ENCODE measurements around the gene KCTD17.

Gene KCTD17

GRCh38 chr22:37103656-37104452 is 52.3 kb downstream of the KCTD17 start:
- no peak for DNase-seq (ENCODE audit: low read depth)

- DNase-seq (ENCODE audit: low read depth) = no peak
These were observed 53.6 kb downstream of the KCTD17 start for GRCh38 chr22:37105154-37105553.

DNA sequence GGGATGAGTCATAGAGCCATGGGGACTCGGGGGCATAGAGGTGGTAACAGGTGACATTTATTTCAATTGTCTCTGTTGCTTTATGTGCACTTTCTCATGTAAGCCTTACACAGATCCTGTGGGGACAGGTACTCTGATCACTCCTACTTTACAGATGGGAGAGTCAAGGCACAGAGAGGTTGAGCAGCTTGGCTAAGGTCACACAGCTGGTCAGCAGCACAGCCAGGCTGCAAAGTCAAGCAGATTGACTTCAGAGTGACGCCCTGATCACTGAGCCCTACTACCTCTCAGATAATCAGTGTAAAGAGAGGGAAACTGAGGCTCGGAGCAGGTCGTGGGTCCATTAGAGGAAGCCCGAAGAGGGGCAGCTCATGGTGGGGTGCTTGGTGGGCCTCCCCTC is 54.4 kb downstream of the KCTD17 start:
- DNase-seq (ENCODE audit: low read depth) = no peak

- no peak for DNase-seq (ENCODE audit: low read depth)
These were observed 56.5 kb downstream of the KCTD17 start for GRCh38 chr22:37107816-37108621.

- DNase-seq (ENCODE audit: low read depth) = no peak
These were observed 57.8 kb downstream of the KCTD17 start, which contains the start of gene TMPRSS6 for GRCh38 chr22:37109242-37109917. Gene TMPRSS6, minus strand, starts transcription at chr22:37109713. Its CDS starts 6,296 bp downstream, at chr22:37103417.

GRCh38 chr22:37111156-37111717 is 59.7 kb downstream of the KCTD17 start:
- no peak for DNase-seq (ENCODE audit: low read depth)

DNA sequence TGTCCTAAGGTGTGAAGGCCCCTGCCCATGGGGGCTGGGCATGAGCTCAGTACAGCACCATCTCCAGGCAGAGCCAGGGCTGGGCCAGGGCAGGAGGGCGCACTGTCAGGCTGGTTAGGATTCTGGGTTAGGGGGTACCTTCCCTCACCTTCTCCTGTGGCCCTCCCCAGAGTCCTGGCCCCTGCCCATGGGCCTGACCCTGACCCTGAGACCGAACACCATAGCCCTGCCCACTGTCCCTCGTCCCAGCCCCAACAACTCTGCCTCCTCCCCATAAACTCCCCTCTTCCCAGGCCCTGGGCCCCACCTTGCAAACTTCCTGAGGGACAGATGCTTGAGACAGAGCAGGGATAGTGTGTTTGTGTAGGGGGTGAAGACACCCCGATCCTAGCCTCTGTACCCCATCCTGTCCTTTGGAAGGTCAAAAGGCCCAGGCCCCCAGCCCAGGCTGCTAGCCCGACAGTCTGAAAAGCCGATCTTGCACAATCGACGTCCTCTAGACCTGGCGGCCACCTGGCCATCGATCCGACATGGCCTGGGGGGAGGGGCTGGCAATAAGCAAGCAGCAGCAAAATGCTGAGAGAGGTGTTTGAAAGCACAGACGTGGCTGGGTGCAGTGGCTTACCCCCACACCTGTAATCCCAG is 60.7 kb downstream of the KCTD17 start:
- DNase-seq (ENCODE audit: low read depth) = no peak

Measured in activated T-cell treated with anti-CD3 and anti-CD28 coated beads for 1 hour (primary cell).